ENCODE data around the gene STK32B. TPM values are rescaled to one million over a fixed set of nuclear protein-coding genes. Genes with fewer than 3 reads are reported as not detected.

STK32B gene
- polyA plus RNA-seq, 1 of the 3 experiments (the other 2 are of a cell fraction) = 0.20 TPM

DNA sequence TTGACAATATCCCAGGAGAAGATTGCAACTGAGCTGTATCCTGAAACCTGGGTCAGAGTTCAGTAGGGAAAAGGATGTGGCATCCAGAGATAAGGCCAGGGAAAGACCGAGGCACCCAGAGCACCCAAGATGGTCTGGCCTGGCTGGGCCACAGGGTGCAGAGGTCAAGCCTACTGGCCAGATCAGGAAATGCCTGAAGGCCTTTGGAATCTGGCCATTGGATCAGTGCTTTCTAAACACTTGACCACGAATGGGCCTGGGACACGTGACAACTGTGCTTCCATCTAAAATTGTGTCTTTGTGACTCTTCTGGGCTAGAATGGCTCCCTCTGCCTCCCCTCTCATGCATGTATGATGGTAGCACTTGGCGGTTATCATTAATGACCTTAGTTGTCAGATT lies 340.2 kb downstream of the STK32B start (continued):
- TF ChIP-seq, protein P1, sequence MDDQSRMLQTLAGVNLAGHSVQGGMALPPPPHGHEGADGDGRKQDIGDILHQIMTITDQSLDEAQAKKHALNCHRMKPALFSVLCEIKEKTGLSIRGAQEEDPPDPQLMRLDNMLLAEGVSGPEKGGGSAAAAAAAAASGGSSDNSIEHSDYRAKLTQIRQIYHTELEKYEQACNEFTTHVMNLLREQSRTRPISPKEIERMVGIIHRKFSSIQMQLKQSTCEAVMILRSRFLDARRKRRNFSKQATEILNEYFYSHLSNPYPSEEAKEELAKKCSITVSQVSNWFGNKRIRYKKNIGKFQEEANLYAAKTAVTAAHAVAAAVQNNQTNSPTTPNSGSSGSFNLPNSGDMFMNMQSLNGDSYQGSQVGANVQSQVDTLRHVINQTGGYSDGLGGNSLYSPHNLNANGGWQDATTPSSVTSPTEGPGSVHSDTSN (IDR thresholded peaks at IDR 0.05) = no peak
- TF ChIP-seq SIN3A (IDR thresholded peaks at IDR 0.05; ENCODE audit: borderline replicate concordance, low read depth, low read length) = no peak
- TF ChIP-seq, protein P2, sequence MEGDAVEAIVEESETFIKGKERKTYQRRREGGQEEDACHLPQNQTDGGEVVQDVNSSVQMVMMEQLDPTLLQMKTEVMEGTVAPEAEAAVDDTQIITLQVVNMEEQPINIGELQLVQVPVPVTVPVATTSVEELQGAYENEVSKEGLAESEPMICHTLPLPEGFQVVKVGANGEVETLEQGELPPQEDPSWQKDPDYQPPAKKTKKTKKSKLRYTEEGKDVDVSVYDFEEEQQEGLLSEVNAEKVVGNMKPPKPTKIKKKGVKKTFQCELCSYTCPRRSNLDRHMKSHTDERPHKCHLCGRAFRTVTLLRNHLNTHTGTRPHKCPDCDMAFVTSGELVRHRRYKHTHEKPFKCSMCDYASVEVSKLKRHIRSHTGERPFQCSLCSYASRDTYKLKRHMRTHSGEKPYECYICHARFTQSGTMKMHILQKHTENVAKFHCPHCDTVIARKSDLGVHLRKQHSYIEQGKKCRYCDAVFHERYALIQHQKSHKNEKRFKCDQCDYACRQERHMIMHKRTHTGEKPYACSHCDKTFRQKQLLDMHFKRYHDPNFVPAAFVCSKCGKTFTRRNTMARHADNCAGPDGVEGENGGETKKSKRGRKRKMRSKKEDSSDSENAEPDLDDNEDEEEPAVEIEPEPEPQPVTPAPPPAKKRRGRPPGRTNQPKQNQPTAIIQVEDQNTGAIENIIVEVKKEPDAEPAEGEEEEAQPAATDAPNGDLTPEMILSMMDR (IDR thresholded peaks at IDR 0.05) = no peak
- no peak for TF ChIP-seq NRF1 (IDR thresholded peaks at IDR 0.05; ENCODE audit: low read depth, low read length)

DNA sequence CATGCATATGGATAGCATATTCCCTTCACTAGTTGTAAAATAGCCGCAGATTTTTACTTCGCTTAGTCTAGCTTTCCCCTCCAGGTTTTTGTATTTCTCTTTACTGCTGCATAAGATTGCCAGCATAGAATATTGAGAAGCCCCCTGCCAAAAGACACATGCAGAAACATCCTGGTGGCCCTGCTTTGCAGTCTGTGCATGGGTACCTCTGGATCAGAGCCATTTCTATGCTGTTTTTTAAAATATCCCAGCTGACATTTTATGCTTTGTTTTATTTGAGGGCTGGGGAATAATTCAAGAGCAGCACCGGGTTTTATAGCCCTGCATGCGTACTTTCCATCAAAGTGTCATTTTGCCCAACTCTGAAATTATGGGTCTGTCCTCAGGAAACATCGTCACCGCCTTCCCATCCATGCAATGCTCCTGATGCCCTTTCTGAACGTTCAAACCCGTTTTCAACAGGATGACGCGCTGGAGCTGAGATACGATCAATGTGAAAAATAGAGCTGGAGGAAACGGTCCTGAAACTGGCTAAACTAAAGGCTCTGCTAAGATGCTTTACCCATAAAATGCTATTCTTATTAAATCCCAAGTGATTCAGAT lies 342.7 kb downstream of the STK32B start:
- Histone ChIP-seq H3K4me2 (no peak overlapping the region), H3K27me3 (ENCODE audit: insufficient read depth) (no peaks in the 10 kb centered on the region; the same call in 1 of the 2 replicates), H3K4me3 (ENCODE audit: low read depth in 2 of 2, low read length in 1 of 2) (no peak overlapping the region), H3K9ac (no peak overlapping the region), H4K20me1 (ENCODE audit: insufficient read depth) (no peaks in the 10 kb centered on the region), H3K27ac (ENCODE audit: low read depth in 2 of 2, low read length in 1 of 2) (no peak overlapping the region), H3K9me2 (no peaks in the 10 kb centered on the region), H2AFZ (ENCODE audit: low read depth) (no peak overlapping the region), H3K4me1 (ENCODE audit: control insufficient read depth in 1 of 2, insufficient read depth in 2 of 2, low read depth in 1 of 2, low read length in 1 of 2) (no peaks in the 10 kb centered on the region; a peak in 1 of 4 replicates), H3K79me2 (ENCODE audit: insufficient read depth) (no peaks in the 10 kb centered on the region), H3K9me3 (no peaks in the 10 kb centered on the region), H3F3A (replicated peaks; ENCODE audit: insufficient read depth) (no peaks in the 10 kb centered on the region), H3K36me3 (replicated peaks in 1 of 2; ENCODE audit: control insufficient read depth in 1 of 2, insufficient read depth in 2 of 2, low read length in 1 of 2) (no peaks in the 10 kb centered on the region)
- ChIA-PET POLR2A (no interaction called here), CTCF (interaction anchor here (0.7 to 2.3 kb wide), 5 partner anchors 66 to 427 kb away, joined by 3 to 6 read pairs (median 3); partner anchors contain the start of gene EVC)
- no peak for TF ChIP-seq NRF1 (IDR thresholded peaks at IDR 0.05; ENCODE audit: low read depth, low read length)
- TF ChIP-seq GABPA (IDR thresholded peaks at IDR 0.05; ENCODE audit: low read depth) = no peak
- TF ChIP-seq, protein P3, sequence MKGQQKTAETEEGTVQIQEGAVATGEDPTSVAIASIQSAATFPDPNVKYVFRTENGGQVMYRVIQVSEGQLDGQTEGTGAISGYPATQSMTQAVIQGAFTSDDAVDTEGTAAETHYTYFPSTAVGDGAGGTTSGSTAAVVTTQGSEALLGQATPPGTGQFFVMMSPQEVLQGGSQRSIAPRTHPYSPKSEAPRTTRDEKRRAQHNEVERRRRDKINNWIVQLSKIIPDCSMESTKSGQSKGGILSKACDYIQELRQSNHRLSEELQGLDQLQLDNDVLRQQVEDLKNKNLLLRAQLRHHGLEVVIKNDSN (IDR thresholded peaks at IDR 0.05; ENCODE audit: borderline replicate concordance, low read depth) = no peak
- no peak for TF ChIP-seq TAF1 (IDR thresholded peaks at IDR 0.05; ENCODE audit: borderline replicate concordance, low read depth, low read length)
- no peak for TF ChIP-seq TCF12 (IDR thresholded peaks at IDR 0.05)
- no peak for TF ChIP-seq SIN3A (IDR thresholded peaks at IDR 0.05; ENCODE audit: borderline replicate concordance, low read depth, low read length)
- no peak for TF ChIP-seq TEAD4 (IDR thresholded peaks at IDR 0.05; ENCODE audit: borderline replicate concordance, insufficient read depth)
- no peak for TF ChIP-seq RFX5 (IDR thresholded peaks at IDR 0.05; ENCODE audit: low read length)
- TF ChIP-seq YY1 (IDR thresholded peaks at IDR 0.05; ENCODE audit: low read depth) = no peak
- TF ChIP-seq, protein P2 (IDR thresholded peaks at IDR 0.05) = no peak
- TF ChIP-seq FOXJ3 (CRISPR knock-in tag; IDR thresholded peaks at IDR 0.05) = no peak
- no peak for TF ChIP-seq RXRA (IDR thresholded peaks at IDR 0.05; ENCODE audit: borderline replicate concordance, low read depth)
- TF ChIP-seq MXI1 (IDR thresholded peaks at IDR 0.05; ENCODE audit: low read depth, low read length) = no peak
- WGBS (ENCODE audit: low lambda C conversion rate) = 19% methylated on average over 12 of the region's 12 CpGs
- DNase-seq = no peak

Measured in SK-N-SH (cell line).